ENCODE results near the gene ATP9B.

DNA sequence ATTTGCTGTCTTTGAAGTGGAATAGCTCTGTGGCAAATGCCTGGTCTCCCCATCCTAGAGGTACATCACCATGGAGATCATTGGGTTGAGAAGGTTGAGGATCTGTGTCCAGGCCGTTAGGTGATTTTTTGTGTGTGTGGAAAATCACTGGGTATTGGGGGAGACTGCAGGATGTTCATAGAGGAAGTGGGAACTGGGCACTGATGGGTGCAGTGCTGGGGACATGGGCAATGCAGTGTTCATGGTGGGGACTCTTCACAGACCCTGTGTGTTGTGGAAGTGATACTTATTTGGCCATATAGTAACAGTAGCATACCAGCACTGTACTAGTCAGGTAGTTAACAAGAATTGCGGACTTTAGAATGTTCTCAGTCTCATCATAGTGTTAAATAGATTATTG, 34.9 kb downstream of the ATP9B start:
- TF ChIP-seq, protein P1, sequence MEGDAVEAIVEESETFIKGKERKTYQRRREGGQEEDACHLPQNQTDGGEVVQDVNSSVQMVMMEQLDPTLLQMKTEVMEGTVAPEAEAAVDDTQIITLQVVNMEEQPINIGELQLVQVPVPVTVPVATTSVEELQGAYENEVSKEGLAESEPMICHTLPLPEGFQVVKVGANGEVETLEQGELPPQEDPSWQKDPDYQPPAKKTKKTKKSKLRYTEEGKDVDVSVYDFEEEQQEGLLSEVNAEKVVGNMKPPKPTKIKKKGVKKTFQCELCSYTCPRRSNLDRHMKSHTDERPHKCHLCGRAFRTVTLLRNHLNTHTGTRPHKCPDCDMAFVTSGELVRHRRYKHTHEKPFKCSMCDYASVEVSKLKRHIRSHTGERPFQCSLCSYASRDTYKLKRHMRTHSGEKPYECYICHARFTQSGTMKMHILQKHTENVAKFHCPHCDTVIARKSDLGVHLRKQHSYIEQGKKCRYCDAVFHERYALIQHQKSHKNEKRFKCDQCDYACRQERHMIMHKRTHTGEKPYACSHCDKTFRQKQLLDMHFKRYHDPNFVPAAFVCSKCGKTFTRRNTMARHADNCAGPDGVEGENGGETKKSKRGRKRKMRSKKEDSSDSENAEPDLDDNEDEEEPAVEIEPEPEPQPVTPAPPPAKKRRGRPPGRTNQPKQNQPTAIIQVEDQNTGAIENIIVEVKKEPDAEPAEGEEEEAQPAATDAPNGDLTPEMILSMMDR (IDR thresholded peaks at IDR 0.05 in 2 of 3, conservative IDR thresholded peaks at IDR 0.05 in 1 of 3; ENCODE audit: control insufficient read depth in 2 of 3, extremely low read depth in 1 of 3, insufficient read depth in 1 of 3, low read depth in 3 of 3, low read length in 3 of 3), result no peak
- TF ChIP-seq ZBTB4 (CRISPR knock-in tag; IDR thresholded peaks at IDR 0.05), result no peak
- no peak for TF ChIP-seq EGR1 (IDR thresholded peaks at IDR 0.05; ENCODE audit: borderline replicate concordance in 1 of 2, low read depth in 2 of 2, low read length in 2 of 2)
- TF ChIP-seq, protein P2, sequence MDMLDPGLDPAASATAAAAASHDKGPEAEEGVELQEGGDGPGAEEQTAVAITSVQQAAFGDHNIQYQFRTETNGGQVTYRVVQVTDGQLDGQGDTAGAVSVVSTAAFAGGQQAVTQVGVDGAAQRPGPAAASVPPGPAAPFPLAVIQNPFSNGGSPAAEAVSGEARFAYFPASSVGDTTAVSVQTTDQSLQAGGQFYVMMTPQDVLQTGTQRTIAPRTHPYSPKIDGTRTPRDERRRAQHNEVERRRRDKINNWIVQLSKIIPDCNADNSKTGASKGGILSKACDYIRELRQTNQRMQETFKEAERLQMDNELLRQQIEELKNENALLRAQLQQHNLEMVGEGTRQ (IDR thresholded peaks at IDR 0.05; ENCODE audit: borderline replicate concordance, low read depth, low read length), result no peak
- TF ChIP-seq SP1 (IDR thresholded peaks at IDR 0.05; ENCODE audit: low read depth, low read length), result no peak
- no peak for TF ChIP-seq MTA3 (IDR thresholded peaks at IDR 0.05; ENCODE audit: borderline replicate concordance, low read length)
- TF ChIP-seq, protein P3, sequence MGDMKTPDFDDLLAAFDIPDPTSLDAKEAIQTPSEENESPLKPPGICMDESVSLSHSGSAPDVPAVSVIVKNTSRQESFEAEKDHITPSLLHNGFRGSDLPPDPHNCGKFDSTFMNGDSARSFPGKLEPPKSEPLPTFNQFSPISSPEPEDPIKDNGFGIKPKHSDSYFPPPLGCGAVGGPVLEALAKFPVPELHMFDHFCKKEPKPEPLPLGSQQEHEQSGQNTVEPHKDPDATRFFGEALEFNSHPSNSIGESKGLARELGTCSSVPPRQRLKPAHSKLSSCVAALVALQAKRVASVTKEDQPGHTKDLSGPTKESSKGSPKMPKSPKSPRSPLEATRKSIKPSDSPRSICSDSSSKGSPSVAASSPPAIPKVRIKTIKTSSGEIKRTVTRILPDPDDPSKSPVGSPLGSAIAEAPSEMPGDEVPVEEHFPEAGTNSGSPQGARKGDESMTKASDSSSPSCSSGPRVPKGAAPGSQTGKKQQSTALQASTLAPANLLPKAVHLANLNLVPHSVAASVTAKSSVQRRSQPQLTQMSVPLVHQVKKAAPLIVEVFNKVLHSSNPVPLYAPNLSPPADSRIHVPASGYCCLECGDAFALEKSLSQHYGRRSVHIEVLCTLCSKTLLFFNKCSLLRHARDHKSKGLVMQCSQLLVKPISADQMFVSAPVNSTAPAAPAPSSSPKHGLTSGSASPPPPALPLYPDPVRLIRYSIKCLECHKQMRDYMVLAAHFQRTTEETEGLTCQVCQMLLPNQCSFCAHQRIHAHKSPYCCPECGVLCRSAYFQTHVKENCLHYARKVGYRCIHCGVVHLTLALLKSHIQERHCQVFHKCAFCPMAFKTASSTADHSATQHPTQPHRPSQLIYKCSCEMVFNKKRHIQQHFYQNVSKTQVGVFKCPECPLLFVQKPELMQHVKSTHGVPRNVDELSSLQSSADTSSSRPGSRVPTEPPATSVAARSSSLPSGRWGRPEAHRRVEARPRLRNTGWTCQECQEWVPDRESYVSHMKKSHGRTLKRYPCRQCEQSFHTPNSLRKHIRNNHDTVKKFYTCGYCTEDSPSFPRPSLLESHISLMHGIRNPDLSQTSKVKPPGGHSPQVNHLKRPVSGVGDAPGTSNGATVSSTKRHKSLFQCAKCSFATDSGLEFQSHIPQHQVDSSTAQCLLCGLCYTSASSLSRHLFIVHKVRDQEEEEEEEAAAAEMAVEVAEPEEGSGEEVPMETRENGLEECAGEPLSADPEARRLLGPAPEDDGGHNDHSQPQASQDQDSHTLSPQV (IDR thresholded peaks at IDR 0.05), result no peak
- TF ChIP-seq RB1 (IDR thresholded peaks at IDR 0.05; ENCODE audit: borderline replicate concordance), result no peak
- no peak for TF ChIP-seq GABPA (IDR thresholded peaks at IDR 0.05; ENCODE audit: low read depth)
- no peak for TF ChIP-seq PBX3 (IDR thresholded peaks at IDR 0.05; ENCODE audit: insufficient replicate concordance, low read depth, low read length)
- TF ChIP-seq JUNB (IDR thresholded peaks at IDR 0.05), result no peak
